ENCODE measurements around the gene MPPED2. TPM values are rescaled to one million over a fixed set of nuclear protein-coding genes. Genes with fewer than 3 reads are reported as not detected.

The MPPED2 gene
- total and polyA plus RNA-seq, 2 donors (not counting 3 experiments of a cell fraction or from before 2014, with no cell fraction given), result not detected

- Histone ChIP-seq H3K4me1 (ENCODE audit: control insufficient read depth, extremely low read depth, insufficient read depth, low read length) (no peaks in the 10 kb centered on the region), H3K4me2 (ENCODE audit: insufficient read depth, low read length) (no peak overlapping the region), H3K9ac (replicated peaks; ENCODE audit: extremely low read depth, insufficient read depth, low read length) (no peak overlapping the region), H3K27ac (ENCODE audit: insufficient read depth, low read depth, low read length) (no peak overlapping the region), H3K27me3 (ENCODE audit: control insufficient read depth in 2 of 2, insufficient read depth in 2 of 2, low read length in 2 of 2) (no peaks in the 10 kb centered on the region), H3K9me3 (replicated peaks; ENCODE audit: control insufficient read depth, insufficient read depth, low read length) (no peaks in the 10 kb centered on the region), H3K79me2 (ENCODE audit: control insufficient read depth, insufficient read depth, low read length) (no peaks in the 10 kb centered on the region), H3K9me1 (replicated peaks; ENCODE audit: control insufficient read depth, extremely low read depth, insufficient read depth, low read length) (no peaks in the 10 kb centered on the region), H2AFZ (ENCODE audit: low read depth, low read length) (no peak overlapping the region), H3K36me3 (ENCODE audit: control insufficient read depth in 2 of 2, extremely low read depth in 1 of 2, insufficient read depth in 2 of 2, low read length in 2 of 2) (no peaks in the 10 kb centered on the region), H3K4me3 (replicated peaks in 1 of 3; ENCODE audit: insufficient read depth in 1 of 3, low read depth in 1 of 3, low read length in 3 of 3) (no peak overlapping the region), H4K20me1 (replicated peaks; ENCODE audit: control insufficient read depth, extremely low read depth, insufficient read depth, low read length) (no peaks in the 10 kb centered on the region)
- intact Hi-C loops (cut with micrococcal nuclease) (no loop called here), dilution Hi-C loops (cut with MboI; ENCODE audit: extremely low pct_ligation_motif_present, low sequenced_read_pairs) (no loop called here)
- BruUV-seq (replicated peaks), result no TSS peak
- CTCF ChIA-PET, result no interaction called here
- DNase-seq (ENCODE audit: low read depth, low spot score), result no peak
- TF ChIP-seq GATA2 (IDR thresholded peaks at IDR 0.05; ENCODE audit: insufficient read depth, insufficient read length, low read depth, low read length), result no peak
- TF ChIP-seq POLR2A (IDR thresholded peaks at IDR 0.05; ENCODE audit: low read depth, low read length), result no peak
- no peak for TF ChIP-seq MAX (IDR thresholded peaks at IDR 0.05; ENCODE audit: insufficient read depth, insufficient read length)
- no peak for TF ChIP-seq MYC (IDR thresholded peaks at IDR 0.05; ENCODE audit: low read depth, low read length)
- TF ChIP-seq FOS (IDR thresholded peaks at IDR 0.05; ENCODE audit: borderline replicate concordance, insufficient read depth, low read length), result no peak
- TF ChIP-seq EZH2 (IDR thresholded peaks at IDR 0.05; ENCODE audit: borderline replicate concordance, low read depth, low read length, severe bottlenecking), result no peak
- TF ChIP-seq POLR2AphosphoS5 (IDR thresholded peaks at IDR 0.05; ENCODE audit: insufficient read depth, low read depth, low read length), result no peak
- TF ChIP-seq CTCF (IDR thresholded peaks at IDR 0.05; ENCODE audit: extremely low read depth in 1 of 2, insufficient read depth in 1 of 2, low read depth in 1 of 2, low read length in 2 of 2), result no peak
- no peak for TF ChIP-seq JUN (IDR thresholded peaks at IDR 0.05; ENCODE audit: borderline replicate concordance, insufficient read depth, insufficient read length, low read depth)
- no peak for FAIRE-seq
- POLR2A ChIA-PET, result no interaction called here
These were observed 131.1 kb downstream of the MPPED2 start for GRCh38 chr11:30455025-30455424.
